ENCODE measurements around the gene GPR158.

DNA sequence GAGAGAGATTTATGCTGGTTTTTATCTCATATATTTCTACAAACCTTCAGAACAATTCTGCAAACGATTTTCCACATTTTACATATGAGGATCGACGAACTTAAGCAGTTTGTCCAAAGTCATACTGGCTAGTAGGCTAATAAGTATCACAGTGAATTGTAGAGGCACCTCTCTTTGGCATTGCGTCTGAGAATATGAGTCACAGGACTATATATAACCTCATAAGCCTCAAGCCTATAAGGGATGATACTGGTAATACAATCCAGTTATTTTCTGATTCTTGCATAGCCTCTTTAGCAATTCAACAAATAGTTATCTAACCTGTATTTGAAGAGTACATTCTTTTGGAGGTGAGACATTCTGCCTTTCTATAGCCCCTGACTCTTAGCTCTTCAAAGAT, 129.8 kb downstream of the GPR158 start:
- TF ChIP-seq, protein P1, sequence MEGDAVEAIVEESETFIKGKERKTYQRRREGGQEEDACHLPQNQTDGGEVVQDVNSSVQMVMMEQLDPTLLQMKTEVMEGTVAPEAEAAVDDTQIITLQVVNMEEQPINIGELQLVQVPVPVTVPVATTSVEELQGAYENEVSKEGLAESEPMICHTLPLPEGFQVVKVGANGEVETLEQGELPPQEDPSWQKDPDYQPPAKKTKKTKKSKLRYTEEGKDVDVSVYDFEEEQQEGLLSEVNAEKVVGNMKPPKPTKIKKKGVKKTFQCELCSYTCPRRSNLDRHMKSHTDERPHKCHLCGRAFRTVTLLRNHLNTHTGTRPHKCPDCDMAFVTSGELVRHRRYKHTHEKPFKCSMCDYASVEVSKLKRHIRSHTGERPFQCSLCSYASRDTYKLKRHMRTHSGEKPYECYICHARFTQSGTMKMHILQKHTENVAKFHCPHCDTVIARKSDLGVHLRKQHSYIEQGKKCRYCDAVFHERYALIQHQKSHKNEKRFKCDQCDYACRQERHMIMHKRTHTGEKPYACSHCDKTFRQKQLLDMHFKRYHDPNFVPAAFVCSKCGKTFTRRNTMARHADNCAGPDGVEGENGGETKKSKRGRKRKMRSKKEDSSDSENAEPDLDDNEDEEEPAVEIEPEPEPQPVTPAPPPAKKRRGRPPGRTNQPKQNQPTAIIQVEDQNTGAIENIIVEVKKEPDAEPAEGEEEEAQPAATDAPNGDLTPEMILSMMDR (IDR thresholded peaks at IDR 0.05): no peak
- no peak for TF ChIP-seq POLR2A (IDR thresholded peaks at IDR 0.05)
